ENCODE measurements around the gene NR2F1-AS1.

DNA sequence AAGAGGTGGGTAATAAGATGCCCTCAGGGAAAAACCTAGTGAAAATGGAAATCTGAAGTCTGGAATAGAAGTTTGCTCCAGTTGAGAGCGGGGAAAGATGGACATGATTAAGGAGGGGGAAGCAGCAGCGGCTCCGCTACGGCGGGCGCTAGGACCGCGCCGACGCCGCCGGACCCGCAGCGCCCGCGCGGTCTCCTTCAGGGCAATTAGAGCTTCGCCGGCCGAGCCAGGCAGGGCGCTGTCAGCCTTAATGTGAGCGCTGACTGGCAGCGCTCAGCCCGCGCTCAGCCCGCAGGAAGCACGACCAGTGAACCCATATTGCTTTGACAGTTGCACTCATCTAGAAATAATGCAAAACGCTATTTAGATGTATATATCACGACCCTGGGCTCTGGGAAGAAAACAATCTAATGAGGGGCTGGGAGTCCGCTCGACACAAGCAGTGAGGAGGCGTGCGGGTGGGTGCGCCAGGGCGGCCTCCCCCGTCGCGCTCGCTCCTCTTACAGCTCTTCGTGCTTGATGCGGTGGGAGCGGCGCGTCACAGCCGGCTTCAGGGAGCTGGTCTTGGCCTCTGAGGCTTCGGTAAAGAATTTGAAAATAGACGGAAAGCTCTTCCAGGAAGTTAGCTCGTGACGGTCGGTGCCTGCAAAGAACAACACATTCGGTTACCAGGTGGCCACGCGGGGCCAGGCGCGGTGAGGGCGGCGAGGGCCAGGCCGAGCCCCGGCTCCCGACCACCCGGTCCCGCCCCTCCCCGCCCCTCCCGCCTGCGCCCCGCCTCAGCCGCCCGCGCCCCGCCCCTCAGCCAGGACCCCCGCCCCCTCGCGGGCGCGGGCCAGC lies 39.7 kb upstream of the NR2F1-AS1 start:
- no peak for TF ChIP-seq EZH2 (IDR thresholded peaks at IDR 0.05; ENCODE audit: insufficient read depth, poor library complexity, severe bottlenecking)
- no peak for TF ChIP-seq EZH2phosphoT487 (IDR thresholded peaks at IDR 0.05; ENCODE audit: insufficient read depth, low read depth)
